ENCODE measurements around the gene APOC4. TPM values are rescaled to one million over a fixed set of nuclear protein-coding genes. Genes with fewer than 3 reads are reported as not detected.

Gene APOC4
- total RNA-seq, 1 experiment from 2014 or later: not detected

- peaks cover 13 to 26% (median 21%) of the 10 kb centered on the region in 3 experiments; a peak in 6 of 7 replicates for H3K36me3 Mint-ChIP-seq (ENCODE audit: insufficient read depth in 1 of 3, low read depth in 3 of 3)
- no peak overlapping the region for H3K4ac ChIP-seq (ENCODE audit: low read depth, low read length)
- no peak overlapping the region for H3K9ac ChIP-seq (ENCODE audit: extremely low read depth, insufficient read length, low read length)
- no CpG with 5 or more reads among the region's 12 CpGs for WGBS (ENCODE audit: extremely low coverage, insufficient read length, low lambda C conversion rate)
- H2BK15ac ChIP-seq (ENCODE audit: low read depth, low read length): no peak overlapping the region
- no peak overlapping the region for H4K8ac ChIP-seq (replicated peaks; ENCODE audit: insufficient read length, low read depth, low read length)
- H2AFZ ChIP-seq (ENCODE audit: low read length): no peak overlapping the region
- H3K9me3 Mint-ChIP-seq: no peaks in the 10 kb centered on the region
- H3K56ac ChIP-seq (ENCODE audit: insufficient read length, low read depth, low read length): no peak overlapping the region
- H3K18ac ChIP-seq (ENCODE audit: insufficient read length, low read depth, low read length): no peak overlapping the region
- no peaks in the 10 kb centered on the region for H3K4me1 ChIP-seq (ENCODE audit: insufficient read depth, low read length)
- H3K23me2 ChIP-seq (ENCODE audit: insufficient read length, low read depth, low read length, poor library complexity, severe bottlenecking): no peaks in the 10 kb centered on the region
- no peaks in the 10 kb centered on the region for H3K79me1 ChIP-seq (ENCODE audit: insufficient read depth, low read depth, low read length, poor library complexity, severe bottlenecking)
- H3K9me3 ChIP-seq (ENCODE audit: control insufficient read depth, low read depth, low read length): no peaks in the 10 kb centered on the region
- DNase-seq: no peak
- no peak overlapping the region for H3K4me2 ChIP-seq (ENCODE audit: insufficient read depth, insufficient read length, low read length)
- no peak overlapping the region for H3K14ac ChIP-seq (ENCODE audit: insufficient read depth, low read length)
- no peaks in the 10 kb centered on the region for H4K20me1 ChIP-seq (ENCODE audit: control insufficient read depth, insufficient read depth, insufficient read length)
- no peak overlapping the region for H2BK120ac ChIP-seq (ENCODE audit: low read depth, low read length, poor library complexity, severe bottlenecking)
- no peaks in the 10 kb centered on the region for H3K79me2 ChIP-seq (ENCODE audit: insufficient read depth, low read length)
- no peak overlapping the region for H4K91ac ChIP-seq (ENCODE audit: insufficient read length, low read depth, low read length)
- H2AK5ac ChIP-seq (ENCODE audit: insufficient read length, low read length): no peak overlapping the region
- no peak overlapping the region for H3K4me3 Mint-ChIP-seq
- H2BK5ac ChIP-seq (ENCODE audit: insufficient read length, low read length): no peak overlapping the region
- H3K23ac ChIP-seq (ENCODE audit: insufficient read length, low read depth, low read length): no peak overlapping the region
- TF ChIP-seq CTCF (conservative IDR thresholded peaks at IDR 0.05): no peak
- no peak overlapping the region for H2BK20ac ChIP-seq (ENCODE audit: low read depth, low read length, poor library complexity, severe bottlenecking)
- H3K4me1 Mint-ChIP-seq: no peaks in the 10 kb centered on the region
- no peak overlapping the region for H4K5ac ChIP-seq (ENCODE audit: insufficient read length, low read depth, low read length)
- H3K27me3 Mint-ChIP-seq (ENCODE audit: low read depth): no peaks in the 10 kb centered on the region; the same call in 1 of the 2 replicates
- H2BK12ac ChIP-seq (ENCODE audit: insufficient read length, low read depth, low read length): no peak overlapping the region
- H3T11ph ChIP-seq (ENCODE audit: low read length): no peak overlapping the region
- no peak overlapping the region for H3K27ac ChIP-seq (ENCODE audit: insufficient read length, low read depth, low read length)
- no peaks in the 10 kb centered on the region for H3K27me3 ChIP-seq (ENCODE audit: insufficient read depth, low read length)
- peak overlapping the region in 1 of 3 experiments; percentile 35; a peak in 1 of 7 replicates for H3K27ac Mint-ChIP-seq
Observed at GRCh38 chr19:44993926-44994537, 52.0 kb downstream of the APOC4 start.

Other genes starting within 250 kb of the APOC4 start
- not detected in 2 replicates for gene CEACAM16, start 243.1 kb upstream of the APOC4 start, total RNA-seq (2021)
- gene BCL3, start 193.5 kb upstream of the APOC4 start, total RNA-seq (2021): 1.2 and 2.2 TPM in 2 replicates
- gene CBLC, start 164.3 kb upstream of the APOC4 start, total RNA-seq (2021): 14.2 and 15.9 TPM in 2 replicates
- 73.0 and 78.5 TPM in 2 replicates for gene BCAM, start 133.1 kb upstream of the APOC4 start, total RNA-seq (2021)
- gene NECTIN2, start 95.9 kb upstream of the APOC4 start, total RNA-seq (2021): 175 and 176 TPM in 2 replicates
- gene TOMM40, start 51.0 kb upstream of the APOC4 start, total RNA-seq (2021): 180 and 190 TPM in 2 replicates
- gene APOE, start 36.4 kb upstream of the APOC4 start, total RNA-seq (2021): 530 and 547 TPM in 2 replicates
- gene APOC1, start 27.6 kb upstream of the APOC4 start, total RNA-seq (2021): 77.0 and 78.1 TPM in 2 replicates
- not detected in 2 replicates for gene APOC2, start 3.8 kb downstream of the APOC4 start, total RNA-seq (2021)
- 82.0 and 83.9 TPM in 2 replicates for gene CLPTM1, start 13.1 kb downstream of the APOC4 start, total RNA-seq (2021)
- gene RELB, start 59.2 kb downstream of the APOC4 start, total RNA-seq (2021): 13.7 and 14.3 TPM in 2 replicates
- gene CLASRP, start 96.8 kb downstream of the APOC4 start, total RNA-seq (2021): 87.0 and 87.1 TPM in 2 replicates
- gene ZNF296, start 134.2 kb downstream of the APOC4 start, total RNA-seq (2021): 14.3 and 14.8 TPM in 2 replicates
- 46.0 and 47.2 TPM in 2 replicates for gene GEMIN7, start 137.0 kb downstream of the APOC4 start, total RNA-seq (2021)
- gene PPP1R37, start 150.9 kb downstream of the APOC4 start, total RNA-seq (2021): 29.9 and 33.6 TPM in 2 replicates
- gene NKPD1, start 218.7 kb downstream of the APOC4 start, total RNA-seq (2021): 0.17 and 0.46 TPM in 2 replicates
- gene TRAPPC6A, start 236.0 kb downstream of the APOC4 start, total RNA-seq (2021): 57.8 and 59.9 TPM in 2 replicates
- gene BLOC1S3, start 236.5 kb downstream of the APOC4 start, total RNA-seq (2021): 9.2 and 12.2 TPM in 2 replicates

All from H9 (cell line).